Measurements from ENCODE around the gene IRAK1BP1.

The IRAK1BP1 gene

DNA sequence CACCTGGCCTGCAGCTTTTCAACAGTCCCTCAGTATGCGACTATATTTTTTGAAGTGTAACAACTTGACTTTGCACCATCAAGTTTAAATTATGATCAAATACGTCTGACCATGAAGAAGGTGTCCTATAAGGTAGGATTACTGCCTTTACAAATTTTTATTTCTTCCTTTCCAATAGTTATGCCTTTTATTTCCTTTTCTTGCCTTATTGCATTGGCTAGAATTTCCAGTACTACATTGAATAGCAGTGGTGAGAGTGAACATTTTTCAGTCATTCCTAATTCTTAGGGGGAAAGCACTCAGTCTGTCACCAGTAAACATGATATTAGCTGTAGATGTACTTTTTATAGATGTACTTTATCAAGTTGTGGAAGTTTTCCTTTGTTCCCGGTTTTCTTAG, 81.4 kb downstream of the IRAK1BP1 start:
- H3K27ac ChIP-seq = no peak overlapping the region
- TF ChIP-seq, protein P1, sequence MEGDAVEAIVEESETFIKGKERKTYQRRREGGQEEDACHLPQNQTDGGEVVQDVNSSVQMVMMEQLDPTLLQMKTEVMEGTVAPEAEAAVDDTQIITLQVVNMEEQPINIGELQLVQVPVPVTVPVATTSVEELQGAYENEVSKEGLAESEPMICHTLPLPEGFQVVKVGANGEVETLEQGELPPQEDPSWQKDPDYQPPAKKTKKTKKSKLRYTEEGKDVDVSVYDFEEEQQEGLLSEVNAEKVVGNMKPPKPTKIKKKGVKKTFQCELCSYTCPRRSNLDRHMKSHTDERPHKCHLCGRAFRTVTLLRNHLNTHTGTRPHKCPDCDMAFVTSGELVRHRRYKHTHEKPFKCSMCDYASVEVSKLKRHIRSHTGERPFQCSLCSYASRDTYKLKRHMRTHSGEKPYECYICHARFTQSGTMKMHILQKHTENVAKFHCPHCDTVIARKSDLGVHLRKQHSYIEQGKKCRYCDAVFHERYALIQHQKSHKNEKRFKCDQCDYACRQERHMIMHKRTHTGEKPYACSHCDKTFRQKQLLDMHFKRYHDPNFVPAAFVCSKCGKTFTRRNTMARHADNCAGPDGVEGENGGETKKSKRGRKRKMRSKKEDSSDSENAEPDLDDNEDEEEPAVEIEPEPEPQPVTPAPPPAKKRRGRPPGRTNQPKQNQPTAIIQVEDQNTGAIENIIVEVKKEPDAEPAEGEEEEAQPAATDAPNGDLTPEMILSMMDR (IDR thresholded peaks at IDR 0.05) = no peak
- no peak for TF ChIP-seq ZFX (IDR thresholded peaks at IDR 0.05; ENCODE audit: borderline replicate concordance)

DNA sequence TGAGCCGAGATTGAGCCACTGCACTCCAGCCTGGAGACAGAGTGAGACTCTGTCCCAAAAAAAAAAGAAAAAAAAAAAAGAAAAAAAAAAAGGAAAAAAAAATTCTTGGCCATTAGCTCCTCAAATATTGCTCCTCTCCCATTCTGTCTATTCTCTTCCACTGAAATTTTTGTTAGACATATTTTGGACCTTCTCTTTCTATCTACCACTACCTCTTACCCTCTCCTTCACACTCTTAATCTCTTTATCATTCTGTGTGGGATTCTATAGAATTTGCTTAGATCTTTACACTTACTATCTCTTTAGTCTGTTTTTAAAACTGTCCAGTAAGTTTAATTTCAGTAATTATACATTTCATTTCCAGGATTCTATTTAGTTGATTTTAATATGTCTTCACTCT, 85.0 kb downstream of the IRAK1BP1 start:
- TF ChIP-seq, protein P1 (IDR thresholded peaks at IDR 0.05) = no peak
- TF ChIP-seq ZFX (IDR thresholded peaks at IDR 0.05; ENCODE audit: borderline replicate concordance) = no peak

More for the DNA sequence above, 85.0 kb downstream of the IRAK1BP1 start:
- H3K27ac ChIP-seq = no peak overlapping the region
